Measurements from ENCODE around the gene EXOC2.

The EXOC2 gene

GRCh38 chr6:599576-600448 is 93.1 kb downstream of the EXOC2 start:
- TF ChIP-seq FOXP2 (optimal IDR thresholded peaks at IDR 0.05; ENCODE audit: borderline replicate concordance, extremely low read depth, extremely low read length, insufficient read depth) (no peak), SIN3A (IDR thresholded peaks at IDR 0.05; ENCODE audit: borderline replicate concordance, insufficient read depth, low read length) (no peak), REST (IDR thresholded peaks at IDR 0.05; ENCODE audit: insufficient read depth in 1 of 2, low read depth in 2 of 2, low read length in 2 of 2) (no peak), TAF1 (IDR thresholded peaks at IDR 0.05; ENCODE audit: borderline replicate concordance, insufficient read depth, low read length) (no peak), POLR2AphosphoS5 (IDR thresholded peaks at IDR 0.05; ENCODE audit: low read depth, low read length) (no peak)

GRCh38 chr6:593907-594212 is 99.1 kb downstream of the EXOC2 start:
- no peak for TF ChIP-seq POLR2AphosphoS5 (IDR thresholded peaks at IDR 0.05; ENCODE audit: low read depth, low read length)
- TF ChIP-seq FOXP2 (optimal IDR thresholded peaks at IDR 0.05; ENCODE audit: borderline replicate concordance, extremely low read depth, extremely low read length, insufficient read depth), result no peak
- TF ChIP-seq SIN3A (IDR thresholded peaks at IDR 0.05; ENCODE audit: borderline replicate concordance, insufficient read depth, low read length), result no peak
- TF ChIP-seq TAF1 (IDR thresholded peaks at IDR 0.05; ENCODE audit: borderline replicate concordance, insufficient read depth, low read length), result no peak
- no peak for TF ChIP-seq REST (IDR thresholded peaks at IDR 0.05; ENCODE audit: insufficient read depth in 1 of 2, low read depth in 2 of 2, low read length in 2 of 2)

- TF ChIP-seq REST (IDR thresholded peaks at IDR 0.05; ENCODE audit: insufficient read depth in 1 of 2, low read depth in 2 of 2, low read length in 2 of 2) (no peak), FOXP2 (optimal IDR thresholded peaks at IDR 0.05; ENCODE audit: borderline replicate concordance, extremely low read depth, extremely low read length, insufficient read depth) (no peak), TAF1 (IDR thresholded peaks at IDR 0.05; ENCODE audit: borderline replicate concordance, insufficient read depth, low read length) (no peak), SIN3A (IDR thresholded peaks at IDR 0.05; ENCODE audit: borderline replicate concordance, insufficient read depth, low read length) (no peak), POLR2AphosphoS5 (IDR thresholded peaks at IDR 0.05; ENCODE audit: low read depth, low read length) (no peak)
These were observed 99.6 kb downstream of the EXOC2 start for GRCh38 chr6:593139-593906.

GRCh38 chr6:589090-589489 is 103.8 kb downstream of the EXOC2 start:
- TF ChIP-seq REST (IDR thresholded peaks at IDR 0.05; ENCODE audit: insufficient read depth in 1 of 2, low read depth in 2 of 2, low read length in 2 of 2) (no peak), FOXP2 (optimal IDR thresholded peaks at IDR 0.05; ENCODE audit: borderline replicate concordance, extremely low read depth, extremely low read length, insufficient read depth) (no peak), POLR2AphosphoS5 (IDR thresholded peaks at IDR 0.05; ENCODE audit: low read depth, low read length) (no peak), SIN3A (IDR thresholded peaks at IDR 0.05; ENCODE audit: borderline replicate concordance, insufficient read depth, low read length) (no peak), TAF1 (IDR thresholded peaks at IDR 0.05; ENCODE audit: borderline replicate concordance, insufficient read depth, low read length) (no peak)
